IPS DF 4.7 (cell line): Measurements from ENCODE around the gene NME2.
"Not testable (repeated sequence)": the region's sequence is repeated elsewhere in the genome, so short reads cannot be mapped to it uniquely, and the experiment has no call there.

Experiments
- DNase-seq: peaks from one replicate; pipeline ENCODE4 v3.0.0-alpha.2; 2013; ENCODE audit warnings: low spot score; ENCODE audit errors: extremely low read depth

Gene NME2

GRCh38 chr17:51152766-51153209 lies 13.4 kb upstream of the NME2 start:
- DNase-seq, result no peak

GRCh38 chr17:51153210-51154072 lies 12.8 kb upstream of the NME2 start, which contains the start of gene NME1:
Gene NME1, plus strand, starts transcription at chr17:51153559. Its CDS starts 2,096 bp downstream, at chr17:51155655.
- DNase-seq, result peak; percentile 98

GRCh38 chr17:51154176-51154575 lies 12.0 kb upstream of the NME2 start:
- DNase-seq, result no peak

- DNase-seq, result no peak
These were observed 10.8 kb upstream of the NME2 start for GRCh38 chr17:51155416-51155815.

- DNase-seq, result no peak
These were observed 6.6 kb upstream of the NME2 start for GRCh38 chr17:51159604-51160003.

GRCh38 chr17:51161541-51161940 lies 4.7 kb upstream of the NME2 start:
- no peak for DNase-seq

- DNase-seq, result no peak
These were observed 1.1 kb upstream of the NME2 start for GRCh38 chr17:51164911-51165679.

- DNase-seq, result no peak
These were observed 472 bp upstream of the NME2 start for GRCh38 chr17:51165680-51166197.

GRCh38 chr17:51166987-51167931 lies 1.0 kb downstream of the NME2 start:
- DNase-seq, result no peak

GRCh38 chr17:51169340-51169739 lies 3.1 kb downstream of the NME2 start:
- DNase-seq, result no peak

- no peak for DNase-seq
These were observed 4.5 kb downstream of the NME2 start for GRCh38 chr17:51170736-51171135.

- not testable (repeated sequence) for DNase-seq
These were observed 5.8 kb downstream of the NME2 start for GRCh38 chr17:51172030-51172429.

GRCh38 chr17:51180486-51180885 lies 14.3 kb downstream of the NME2 start:
- no peak for DNase-seq

GRCh38 chr17:51184124-51184523 lies 17.9 kb downstream of the NME2 start:
- no peak for DNase-seq

- DNase-seq, result no peak
These were observed 19.6 kb downstream of the NME2 start for GRCh38 chr17:51185763-51186332.

- no peak for DNase-seq
These were observed 22.1 kb downstream of the NME2 start for GRCh38 chr17:51188271-51188833.

- no peak for DNase-seq
These were observed 23.0 kb downstream of the NME2 start for GRCh38 chr17:51189162-51189561.

- DNase-seq, result no peak
These were observed 23.4 kb downstream of the NME2 start for GRCh38 chr17:51189628-51190027.

- DNase-seq, result no peak
These were observed 25.7 kb downstream of the NME2 start for GRCh38 chr17:51191895-51192294.

- no peak for DNase-seq
These were observed 31.5 kb downstream of the NME2 start for GRCh38 chr17:51197754-51198153.
